ENCODE data around the gene DNAJB9. TPM values are rescaled to one million over a fixed set of nuclear protein-coding genes. Genes with fewer than 3 reads are reported as not detected.

DNAJB9 gene
- total RNA-seq, 2 experiments from 2014 or later = 11.3 to 11.9 TPM

DNA sequence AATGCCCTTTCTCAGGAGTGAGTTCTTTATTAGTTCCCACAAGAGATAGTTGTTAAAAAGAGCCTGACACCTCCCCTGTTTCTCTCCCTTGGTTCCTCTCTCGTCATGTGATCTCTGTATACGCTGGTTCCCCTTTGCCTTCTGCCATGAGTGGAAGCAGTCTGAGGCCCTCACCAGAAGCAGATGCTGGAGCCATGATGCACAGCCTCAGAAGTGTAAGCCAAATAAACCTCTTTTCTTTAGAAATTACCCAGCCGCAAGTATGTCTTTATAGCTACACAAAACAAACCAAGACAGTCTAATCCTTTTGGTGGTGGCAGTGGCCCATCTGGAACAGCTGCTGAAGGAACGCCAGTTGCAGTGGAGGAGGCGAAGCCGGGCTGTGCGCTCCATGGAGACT is 9.3 kb downstream of the DNAJB9 start:
- POLR2A ChIA-PET = no interaction called here
- DNase-seq (no peak), ATAC-seq (ENCODE audit: low read depth) (no peak)
- peaks cover 29% of the 10 kb centered on the region for H3K36me3 Mint-ChIP-seq
- H3K9me3 Mint-ChIP-seq = peaks cover 9% of the 10 kb centered on the region
- no peaks in the 10 kb centered on the region for H3K27me3 Mint-ChIP-seq
- H3K27ac Mint-ChIP-seq = no peak overlapping the region
- no peak overlapping the region for H3K4me3 Mint-ChIP-seq
- H3K4me1 Mint-ChIP-seq = peaks cover 1% of the 10 kb centered on the region

DNA sequence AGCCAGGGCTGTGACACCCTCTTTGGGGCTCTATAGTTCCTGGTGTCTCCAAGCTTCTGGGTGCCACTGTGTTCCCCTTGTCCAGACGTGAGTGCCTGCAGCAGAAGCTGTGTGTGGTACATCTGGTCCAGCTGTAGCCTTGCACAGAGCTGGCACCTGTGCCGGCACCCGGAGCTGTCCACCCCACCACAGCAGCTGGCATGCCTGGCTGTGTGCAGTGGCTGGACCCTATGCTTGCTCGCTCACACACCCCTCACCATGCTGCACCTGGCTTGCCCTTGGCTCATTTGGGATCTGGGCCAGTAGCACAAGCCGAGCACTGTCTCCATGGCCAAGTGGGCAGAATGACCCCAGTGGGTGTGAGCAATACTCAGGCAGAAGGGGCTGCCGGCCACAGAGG is 10.6 kb downstream of the DNAJB9 start:
- no peak overlapping the region for H3K4me3 Mint-ChIP-seq
- H3K9me3 Mint-ChIP-seq = peaks cover 9% of the 10 kb centered on the region
- DNase-seq (no peak), ATAC-seq (ENCODE audit: low read depth) (no peak)
- no peaks in the 10 kb centered on the region for H3K27me3 Mint-ChIP-seq
- H3K36me3 Mint-ChIP-seq = peaks cover 23% of the 10 kb centered on the region
- POLR2A ChIA-PET = no interaction called here
- peaks cover 1% of the 10 kb centered on the region for H3K4me1 Mint-ChIP-seq
- no peak overlapping the region for H3K27ac Mint-ChIP-seq

- no peak for ATAC-seq (ENCODE audit: low read depth)
- no peak for DNase-seq
- no peaks in the 10 kb centered on the region for H3K27me3 Mint-ChIP-seq
- H3K9me3 Mint-ChIP-seq = peaks cover 7% of the 10 kb centered on the region
- peaks cover 1% of the 10 kb centered on the region for H3K4me1 Mint-ChIP-seq
- H3K27ac Mint-ChIP-seq = no peak overlapping the region
- POLR2A ChIA-PET = no interaction called here
- H3K4me3 Mint-ChIP-seq = no peak overlapping the region
- H3K36me3 Mint-ChIP-seq = peaks cover 14% of the 10 kb centered on the region
These were observed 12.2 kb downstream of the DNAJB9 start for GRCh38 chr7:108581655-108582491.

DNA sequence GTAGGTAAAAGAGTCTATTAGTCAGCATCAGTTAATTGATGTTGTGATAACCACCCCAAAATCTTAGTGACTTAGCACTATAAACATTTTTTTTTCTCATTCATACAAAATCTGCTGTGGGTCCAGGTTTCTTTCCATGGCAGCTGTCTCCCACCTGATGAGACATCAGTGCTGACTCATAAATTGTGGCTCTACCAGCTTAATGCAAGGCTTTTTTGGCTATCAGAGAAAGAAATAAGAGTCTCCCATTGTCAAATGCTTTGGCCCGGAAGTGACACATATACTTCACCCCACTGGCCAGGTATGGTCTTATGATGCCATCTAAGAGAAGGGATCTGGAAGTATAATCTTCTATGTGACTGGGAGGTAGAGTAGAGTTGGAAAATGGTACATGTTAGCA is 14.5 kb downstream of the DNAJB9 start:
- DNase-seq = no peak
- no peak for ATAC-seq (ENCODE audit: low read depth)
- H3K4me1 Mint-ChIP-seq = peaks cover 1% of the 10 kb centered on the region
- H3K27me3 Mint-ChIP-seq = no peaks in the 10 kb centered on the region
- H3K4me3 Mint-ChIP-seq = no peak overlapping the region
- H3K36me3 Mint-ChIP-seq = peaks cover 7% of the 10 kb centered on the region
- POLR2A ChIA-PET = no interaction called here
- H3K27ac Mint-ChIP-seq = no peak overlapping the region
- H3K9me3 Mint-ChIP-seq = peaks cover 5% of the 10 kb centered on the region

DNA sequence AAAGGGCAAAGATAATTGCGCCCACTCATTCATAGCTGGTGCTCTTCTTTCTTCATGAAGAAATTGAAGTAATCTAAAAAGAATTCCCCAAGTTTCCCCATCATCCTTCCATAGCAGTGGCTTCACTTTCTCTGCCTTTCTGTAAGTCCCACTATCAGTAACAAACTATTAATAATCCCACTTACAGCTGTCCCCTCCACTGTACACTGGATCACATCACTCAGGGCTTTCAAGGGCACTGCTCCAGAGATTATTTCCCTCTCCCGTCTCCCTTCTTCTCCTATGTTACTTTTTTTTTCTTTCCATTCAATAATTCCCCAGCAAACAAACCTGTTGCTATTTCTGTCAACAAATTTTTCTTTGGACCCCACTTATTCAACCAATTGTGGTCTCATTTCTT is 16.2 kb downstream of the DNAJB9 start:
- peaks cover 2% of the 10 kb centered on the region for H3K9me3 Mint-ChIP-seq
- peaks cover 2% of the 10 kb centered on the region for H3K36me3 Mint-ChIP-seq
- no peak overlapping the region for H3K27ac Mint-ChIP-seq
- H3K27me3 Mint-ChIP-seq = no peaks in the 10 kb centered on the region
- POLR2A ChIA-PET = no interaction called here
- no peak for ATAC-seq (ENCODE audit: low read depth)
- DNase-seq = no peak
- H3K4me1 Mint-ChIP-seq = peaks cover 1% of the 10 kb centered on the region
- no peak overlapping the region for H3K4me3 Mint-ChIP-seq

- no peaks in the 10 kb centered on the region for H3K36me3 Mint-ChIP-seq
- DNase-seq (no peak), ATAC-seq (ENCODE audit: low read depth) (no peak)
- no peaks in the 10 kb centered on the region for H3K27me3 Mint-ChIP-seq
- no peak overlapping the region for H3K27ac Mint-ChIP-seq
- H3K4me3 Mint-ChIP-seq = no peak overlapping the region
- H3K4me1 Mint-ChIP-seq = peaks cover 1% of the 10 kb centered on the region
- POLR2A ChIA-PET = no interaction called here
- no peaks in the 10 kb centered on the region for H3K9me3 Mint-ChIP-seq
These were observed 16.6 kb downstream of the DNAJB9 start for GRCh38 chr7:108586274-108586710.

- Mint-ChIP-seq H3K36me3 (no peaks in the 10 kb centered on the region), H3K4me1 (no peaks in the 10 kb centered on the region), H3K27me3 (no peaks in the 10 kb centered on the region), H3K4me3 (no peak overlapping the region), H3K9me3 (no peaks in the 10 kb centered on the region), H3K27ac (no peak overlapping the region)
- no peak for DNase-seq
- POLR2A ChIA-PET = no interaction called here
- ATAC-seq (ENCODE audit: low read depth) = no peak
These were observed 19.5 kb downstream of the DNAJB9 start for GRCh38 chr7:108589199-108589598.

GRCh38 chr7:108589874-108590273 is 20.2 kb downstream of the DNAJB9 start:
- Mint-ChIP-seq H3K4me1 (no peaks in the 10 kb centered on the region), H3K27ac (no peak overlapping the region), H3K27me3 (no peaks in the 10 kb centered on the region), H3K36me3 (no peaks in the 10 kb centered on the region), H3K4me3 (no peak overlapping the region), H3K9me3 (no peaks in the 10 kb centered on the region)
- DNase-seq (no peak), ATAC-seq (ENCODE audit: low read depth) (no peak)
- POLR2A ChIA-PET = no interaction called here

- POLR2A ChIA-PET = no interaction called here
- H3K4me1 Mint-ChIP-seq = no peaks in the 10 kb centered on the region
- H3K9me3 Mint-ChIP-seq = no peaks in the 10 kb centered on the region
- no peak overlapping the region for H3K27ac Mint-ChIP-seq
- H3K4me3 Mint-ChIP-seq = no peak overlapping the region
- no peak for ATAC-seq (ENCODE audit: low read depth)
- no peaks in the 10 kb centered on the region for H3K36me3 Mint-ChIP-seq
- H3K27me3 Mint-ChIP-seq = no peaks in the 10 kb centered on the region
- no peak for DNase-seq
These were observed 20.9 kb downstream of the DNAJB9 start for GRCh38 chr7:108590606-108591005.

- no peaks in the 10 kb centered on the region for H3K36me3 Mint-ChIP-seq
- no peak for DNase-seq
- H3K9me3 Mint-ChIP-seq = no peaks in the 10 kb centered on the region
These were observed 23.1 kb downstream of the DNAJB9 start for GRCh38 chr7:108592646-108593201.

DNA sequence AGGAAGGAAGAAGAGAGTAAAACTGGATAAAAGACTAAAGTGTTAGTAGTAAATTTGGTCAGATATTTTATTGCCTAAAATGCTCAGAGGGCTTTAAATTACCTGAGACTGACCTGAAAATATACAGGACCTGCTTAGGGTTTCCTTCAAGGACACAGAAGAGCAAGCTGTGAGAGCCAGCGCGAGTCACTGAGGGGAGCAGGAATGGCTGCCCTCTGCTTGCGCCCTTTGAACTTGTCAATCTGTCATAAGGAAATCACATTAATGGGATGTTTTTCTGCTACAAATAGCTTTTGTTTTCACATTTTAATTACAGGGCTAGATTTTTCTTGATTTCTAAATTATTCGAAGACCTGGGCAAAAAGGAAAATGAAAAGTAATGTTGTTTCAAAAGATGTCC is 26.9 kb downstream of the DNAJB9 start:
- Mint-ChIP-seq H3K4me3 (no peak overlapping the region), H3K9me3 (no peaks in the 10 kb centered on the region), H3K27ac (no peak overlapping the region), H3K36me3 (no peaks in the 10 kb centered on the region), H3K27me3 (peaks cover 13% of the 10 kb centered on the region), H3K4me1 (no peaks in the 10 kb centered on the region)
- POLR2A ChIA-PET = no interaction called here
- DNase-seq = no peak
- ATAC-seq (ENCODE audit: low read depth) = no peak

More at GRCh38 chr7:108592646-108593201, 23.1 kb downstream of the DNAJB9 start:
- Mint-ChIP-seq H3K4me1 (no peaks in the 10 kb centered on the region), H3K27me3 (no peaks in the 10 kb centered on the region), H3K27ac (no peak overlapping the region), H3K4me3 (no peak overlapping the region)
- no peak for ATAC-seq (ENCODE audit: low read depth)
- POLR2A ChIA-PET = no interaction called here

GRCh38 chr7:108598153-108598552 is 28.5 kb downstream of the DNAJB9 start:
- Mint-ChIP-seq H3K36me3 (no peaks in the 10 kb centered on the region), H3K27ac (no peak overlapping the region), H3K9me3 (no peaks in the 10 kb centered on the region), H3K4me1 (no peaks in the 10 kb centered on the region), H3K27me3 (peaks cover 17% of the 10 kb centered on the region), H3K4me3 (no peak overlapping the region)
- POLR2A ChIA-PET = no interaction called here
- ATAC-seq (ENCODE audit: low read depth) (no peak), DNase-seq (no peak)

GRCh38 chr7:108598914-108599580 is 29.4 kb downstream of the DNAJB9 start:
- Mint-ChIP-seq H3K9me3 (no peaks in the 10 kb centered on the region), H3K27ac (no peak overlapping the region), H3K36me3 (no peaks in the 10 kb centered on the region), H3K4me1 (no peaks in the 10 kb centered on the region), H3K4me3 (no peak overlapping the region), H3K27me3 (peaks cover 17% of the 10 kb centered on the region)
- no peak for DNase-seq
- no peak for ATAC-seq (ENCODE audit: low read depth)
- POLR2A ChIA-PET = no interaction called here

DNA sequence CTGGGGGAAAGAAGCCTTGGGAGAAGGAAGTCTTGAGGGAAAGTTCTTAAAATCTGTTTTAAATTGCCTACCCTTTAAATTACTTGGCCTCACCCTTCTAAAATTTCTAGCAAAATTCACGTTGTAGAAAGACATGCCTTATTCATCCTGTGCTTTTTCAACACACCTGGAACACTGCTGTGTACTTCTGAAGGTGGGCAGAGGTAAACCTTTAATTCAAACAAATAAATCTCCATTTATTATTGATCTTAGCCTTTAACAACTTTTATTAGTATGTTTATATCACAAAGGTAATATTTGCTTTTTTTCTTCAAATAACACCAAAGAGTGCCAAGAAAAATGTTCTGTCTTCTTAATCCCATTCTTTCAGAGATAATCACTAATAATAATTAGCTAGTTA is 30.7 kb downstream of the DNAJB9 start:
- no peak overlapping the region for H3K27ac Mint-ChIP-seq
- H3K4me1 Mint-ChIP-seq = peaks cover under 1% of the 10 kb centered on the region
- H3K4me3 Mint-ChIP-seq = no peak overlapping the region
- no peaks in the 10 kb centered on the region for H3K9me3 Mint-ChIP-seq
- H3K36me3 Mint-ChIP-seq = no peaks in the 10 kb centered on the region
- no peak for DNase-seq
- POLR2A ChIA-PET = no interaction called here
- H3K27me3 Mint-ChIP-seq = peaks cover 17% of the 10 kb centered on the region
- no peak for ATAC-seq (ENCODE audit: low read depth)
